Osteoblast (primary cell): ENCODE data around the gene ASNSD1. TPM values are rescaled to one million over a fixed set of nuclear protein-coding genes. Genes with fewer than 3 reads are reported as not detected.
A peak's percentile ranks its signal among the peaks of the same experiment; 100 is the strongest.
"Not testable (repeated sequence)": the region's sequence is repeated elsewhere in the genome, so short reads cannot be mapped to it uniquely, and the experiment has no call there.

Experiments
- DNase-seq: peaks from one replicate; pipeline ENCODE4 v3.0.0; 2011; ENCODE audit warnings: low spot score, mixed read lengths; ENCODE audit not compliant: insufficient read length; ENCODE audit errors: missing footprints
- H2AFZ ChIP-seq: 2 replicates; pipeline ENCODE4 v1.6.0; 2011; ENCODE audit warnings: mild to moderate bottlenecking, low read length
- H3K27ac ChIP-seq: 2 replicates; pipeline ENCODE4 v1.5.1; 2011; ENCODE audit warnings: mild to moderate bottlenecking, low read depth, low read length, moderate library complexity
- H3K27me3 ChIP-seq: 2 replicates; pipeline ENCODE4 v1.6.0; 2012; ENCODE audit warnings: mild to moderate bottlenecking, control low read depth, inconsistent platforms, low read length, moderate library complexity; ENCODE audit not compliant: insufficient read depth
- H3K36me3 ChIP-seq: 2 replicates; pipeline ENCODE4 v1.5.1; 2011; ENCODE audit warnings: mild to moderate bottlenecking, low read length, control low read depth, moderate library complexity; ENCODE audit not compliant: insufficient read depth
- H3K4me1 ChIP-seq: 2 replicates; pipeline ENCODE4 v1.5.1; 2011; ENCODE audit warnings: mild to moderate bottlenecking, low read length, control low read depth, moderate library complexity; ENCODE audit not compliant: insufficient read depth
- H3K4me2 ChIP-seq: 2 replicates; pipeline ENCODE4 v1.6.0; 2011; ENCODE audit warnings: mild to moderate bottlenecking, low read length; ENCODE audit not compliant: insufficient read depth
- H3K4me3 ChIP-seq: fragments of 200-600 bp; sonication (generic); 3 replicates; pipeline ENCODE4 v1.5.1; 2012; ENCODE audit warnings: mild to moderate bottlenecking, low read length, inconsistent platforms; ENCODE audit not compliant: insufficient read depth
- H3K79me2 ChIP-seq: 2 replicates; pipeline ENCODE4 v1.6.0; 2012; ENCODE audit warnings: mild to moderate bottlenecking, low read length, control low read depth, inconsistent platforms; ENCODE audit not compliant: insufficient read depth
- H3K9me3 ChIP-seq: 2 replicates; pipeline ENCODE4 v1.5.1; 2011; ENCODE audit warnings: low read depth, low read length, control low read depth
- H4K20me1 ChIP-seq: 2 replicates; pipeline ENCODE4 v1.6.0; 2012; ENCODE audit warnings: mild to moderate bottlenecking, low read length, control low read depth; ENCODE audit not compliant: insufficient read depth
- CTCF ChIP-seq: IDR thresholded peaks from 2 replicates; pipeline ENCODE4 v1.5.1; 2011; ENCODE audit warnings: mild to moderate bottlenecking, low read depth, low read length, moderate library complexity; ENCODE audit errors: extremely low read depth
- total RNA-seq: library from RNA; depleted of rRNA; stranded (reverse); fragments of >200 nt; gene quantifications from 2 replicates; pipeline ENCODE4 v1.2.3, GENCODE V29; 2012

ASNSD1 gene
- total RNA-seq, 1 donor, result 81.8 TPM

- no peaks in the 10 kb centered on the region for H3K36me3 ChIP-seq
- no peak for DNase-seq
- H3K4me3 ChIP-seq, result no peak overlapping the region
- peaks cover 19% of the 10 kb centered on the region for H3K4me1 ChIP-seq
- H2AFZ ChIP-seq, result peak overlapping the region; percentile 42
- H3K9me3 ChIP-seq, result no peaks in the 10 kb centered on the region
- no peak for TF ChIP-seq CTCF
- H3K27ac ChIP-seq, result no peak overlapping the region
- peaks cover 34% of the 10 kb centered on the region for H3K79me2 ChIP-seq
- H3K4me2 ChIP-seq, result peak overlapping the region; percentile 56
- H4K20me1 ChIP-seq, result no peaks in the 10 kb centered on the region
- H3K27me3 ChIP-seq, result no peaks in the 10 kb centered on the region
Observed at GRCh38 chr2:189660803-189661147, 484 bp upstream of the ASNSD1 start.

- no peak for DNase-seq
- Histone ChIP-seq H3K4me3 (peak overlapping the region; percentile 95), H2AFZ (peak overlapping the region; percentile 99), H3K27me3 (no peaks in the 10 kb centered on the region), H3K4me1 (peaks cover 19% of the 10 kb centered on the region), H3K4me2 (peak overlapping the region; percentile 94), H3K36me3 (peaks cover 10% of the 10 kb centered on the region), H3K9me3 (no peaks in the 10 kb centered on the region), H3K79me2 (peaks cover 36% of the 10 kb centered on the region), H4K20me1 (no peaks in the 10 kb centered on the region), H3K27ac (peak overlapping the region; percentile 91)
- TF ChIP-seq CTCF, result no peak
Observed at GRCh38 chr2:189661957-189662321, 680 bp downstream of the ASNSD1 start.

- peak overlapping the region; percentile 95 for H3K4me3 ChIP-seq
- peaks cover 40% of the 10 kb centered on the region for H3K79me2 ChIP-seq
- no peaks in the 10 kb centered on the region for H3K27me3 ChIP-seq
- H4K20me1 ChIP-seq, result no peaks in the 10 kb centered on the region
- no peak overlapping the region for H2AFZ ChIP-seq
- H3K9me3 ChIP-seq, result no peaks in the 10 kb centered on the region
- peaks cover 17% of the 10 kb centered on the region for H3K4me1 ChIP-seq
- H3K27ac ChIP-seq, result peak overlapping the region; percentile 91
- no peak for TF ChIP-seq CTCF
- no peak for DNase-seq
- H3K4me2 ChIP-seq, result peak overlapping the region; percentile 94
- H3K36me3 ChIP-seq, result peaks cover 18% of the 10 kb centered on the region
Observed at GRCh38 chr2:189662669-189663226, 1.5 kb downstream of the ASNSD1 start.

GRCh38 chr2:189663319-189663718, 2.1 kb downstream of the ASNSD1 start:
- not testable (repeated sequence) for DNase-seq, H3K27me3 ChIP-seq, H3K9me3 ChIP-seq, H3K4me2 ChIP-seq, H3K4me3 ChIP-seq, H2AFZ ChIP-seq, H4K20me1 ChIP-seq, H3K27ac ChIP-seq
- peaks cover 14% of the 10 kb centered on the region for H3K4me1 ChIP-seq
- H3K36me3 ChIP-seq, result peaks cover 24% of the 10 kb centered on the region
- H3K79me2 ChIP-seq, result peaks cover 40% of the 10 kb centered on the region
